Brain microvascular endothelial cell (primary cell): Measurements from ENCODE around the gene RUBCNL.

Experiments
- DNase-seq: peaks from one replicate; pipeline ENCODE4 v3.0.0-alpha.2; 2020
- H3K27ac ChIP-seq: fragments of 250-450 bp; sonication (Bioruptor Pico); 2 replicates; pipeline ENCODE4 v1.5.1; 2020; ENCODE audit warnings: mild to moderate bottlenecking, moderate library complexity
- H3K27me3 ChIP-seq: fragments of 250-450 bp; sonication (Bioruptor Pico); replicated peaks from 2 replicates; pipeline ENCODE4 v1.5.1; 2020; ENCODE audit warnings: mild to moderate bottlenecking
- H3K36me3 ChIP-seq: fragments of 250-450 bp; sonication (Bioruptor Pico); replicated peaks from 2 replicates; pipeline ENCODE4 v1.5.1; 2020; ENCODE audit warnings: mild to moderate bottlenecking
- H3K4me3 ChIP-seq: 2 replicates; pipeline ENCODE4 v1.5.1; 2011; ENCODE audit warnings: low read depth, mild to moderate bottlenecking, control low read depth, low read length, moderate library complexity
- in situ Hi-C: cut with HindIII; loops from 2 replicates; pipeline ENCODE4 v1.10.0; 2017; ENCODE audit warnings: low sequenced_read_pairs, low pct_ligation_motif_present
- TF ChIP-seq, protein P1 (sequence below): IDR thresholded peaks from 2 replicates; pipeline ENCODE4 v1.5.1; 2011; ENCODE audit warnings: low read depth, mild to moderate bottlenecking, moderate library complexity, low read length, control low read depth, inconsistent platforms; ENCODE audit errors: missing control alignments

Gene RUBCNL

DNA sequence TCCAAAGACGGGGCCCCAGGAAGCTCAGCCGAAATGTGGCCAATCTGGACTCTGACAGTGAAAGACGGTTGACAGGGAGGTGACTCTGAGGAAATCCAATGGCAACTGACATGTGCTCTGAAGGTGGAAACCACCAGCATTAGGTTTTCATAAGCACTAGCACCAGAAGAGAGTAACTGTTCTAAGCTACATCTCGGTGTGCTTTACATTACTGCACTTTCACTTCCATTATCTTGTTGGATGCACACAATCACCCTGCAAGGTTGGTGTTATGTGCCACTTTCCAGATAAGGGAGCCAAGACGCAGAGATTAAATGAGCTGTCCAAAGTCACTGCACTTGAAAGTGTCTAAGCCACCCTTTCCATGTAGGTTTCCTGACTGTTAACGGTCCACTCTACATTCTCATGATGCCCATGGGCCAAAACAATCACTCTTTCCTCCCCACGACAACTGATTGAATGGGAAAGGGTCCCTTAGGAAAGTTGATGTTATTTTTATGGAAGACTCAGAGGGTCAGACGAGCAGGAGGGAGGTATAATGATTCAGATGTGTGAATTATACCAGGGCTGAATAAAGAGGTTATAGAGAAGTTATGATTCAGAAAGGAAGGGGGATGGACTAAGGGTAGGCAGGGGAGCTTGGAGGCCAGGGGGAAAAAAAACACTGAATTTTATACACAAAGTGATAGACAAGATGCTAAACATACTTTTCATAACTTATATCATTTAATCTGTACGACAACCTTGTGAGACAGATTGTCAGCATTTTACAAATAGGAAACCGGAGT is 52.8 kb downstream of the RUBCNL start:
- H3K36me3 ChIP-seq, result no peaks in the 10 kb centered on the region
- H3K4me3 ChIP-seq, result no peak overlapping the region
- H3K27me3 ChIP-seq, result no peaks in the 10 kb centered on the region
- TF ChIP-seq, protein P1, sequence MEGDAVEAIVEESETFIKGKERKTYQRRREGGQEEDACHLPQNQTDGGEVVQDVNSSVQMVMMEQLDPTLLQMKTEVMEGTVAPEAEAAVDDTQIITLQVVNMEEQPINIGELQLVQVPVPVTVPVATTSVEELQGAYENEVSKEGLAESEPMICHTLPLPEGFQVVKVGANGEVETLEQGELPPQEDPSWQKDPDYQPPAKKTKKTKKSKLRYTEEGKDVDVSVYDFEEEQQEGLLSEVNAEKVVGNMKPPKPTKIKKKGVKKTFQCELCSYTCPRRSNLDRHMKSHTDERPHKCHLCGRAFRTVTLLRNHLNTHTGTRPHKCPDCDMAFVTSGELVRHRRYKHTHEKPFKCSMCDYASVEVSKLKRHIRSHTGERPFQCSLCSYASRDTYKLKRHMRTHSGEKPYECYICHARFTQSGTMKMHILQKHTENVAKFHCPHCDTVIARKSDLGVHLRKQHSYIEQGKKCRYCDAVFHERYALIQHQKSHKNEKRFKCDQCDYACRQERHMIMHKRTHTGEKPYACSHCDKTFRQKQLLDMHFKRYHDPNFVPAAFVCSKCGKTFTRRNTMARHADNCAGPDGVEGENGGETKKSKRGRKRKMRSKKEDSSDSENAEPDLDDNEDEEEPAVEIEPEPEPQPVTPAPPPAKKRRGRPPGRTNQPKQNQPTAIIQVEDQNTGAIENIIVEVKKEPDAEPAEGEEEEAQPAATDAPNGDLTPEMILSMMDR, result no peak
- in situ Hi-C loops, result no loop called here
- no peak for DNase-seq
- H3K27ac ChIP-seq, result no peak overlapping the region

DNA sequence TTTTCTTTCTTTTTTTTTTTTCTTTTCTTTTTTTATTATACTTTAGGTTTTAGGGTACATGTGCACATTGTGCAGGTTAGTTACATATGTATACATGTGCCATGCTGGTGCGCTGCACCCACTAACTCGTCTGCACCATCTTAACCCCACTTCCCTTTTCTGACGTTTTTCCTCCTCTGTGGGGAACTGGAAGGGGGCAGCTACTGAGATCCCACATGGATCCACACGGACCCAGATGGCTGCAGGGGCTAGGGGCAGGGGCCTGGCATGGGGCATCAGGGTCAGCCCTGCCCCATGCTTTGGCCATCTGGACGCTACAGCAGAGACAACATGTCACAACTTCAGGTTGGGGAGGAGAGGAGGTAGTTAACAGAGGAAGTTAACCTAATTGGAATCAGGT is 54.3 kb downstream of the RUBCNL start:
- H3K27me3 ChIP-seq, result no peaks in the 10 kb centered on the region
- no peak overlapping the region for H3K27ac ChIP-seq
- TF ChIP-seq, protein P1, result no peak
- H3K4me3 ChIP-seq, result no peak overlapping the region
- in situ Hi-C loops, result no loop called here
- no peaks in the 10 kb centered on the region for H3K36me3 ChIP-seq
- DNase-seq, result no peak

DNA sequence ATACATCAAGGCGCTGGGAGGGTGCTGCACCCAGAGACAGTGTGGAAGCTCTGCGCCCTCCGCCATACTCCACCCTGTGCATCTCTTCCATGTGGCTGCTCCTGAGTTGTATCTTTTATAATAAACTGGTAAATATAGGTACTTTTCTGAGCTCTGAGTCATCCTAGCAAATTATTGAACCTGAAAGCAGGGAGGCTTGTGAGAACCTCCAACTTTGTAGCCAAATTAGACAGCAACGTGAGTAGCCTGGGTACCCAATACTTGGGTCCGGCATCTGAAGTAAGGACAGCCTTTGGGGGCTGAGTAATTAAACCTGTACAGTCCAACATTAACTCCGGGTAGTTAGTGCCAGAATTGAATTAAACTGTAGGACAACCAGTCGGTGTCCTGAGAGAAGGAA is 57.4 kb downstream of the RUBCNL start:
- TF ChIP-seq, protein P1, result no peak
- H3K4me3 ChIP-seq, result no peak overlapping the region
- no peaks in the 10 kb centered on the region for H3K36me3 ChIP-seq
- no peaks in the 10 kb centered on the region for H3K27me3 ChIP-seq
- no peak for DNase-seq
- in situ Hi-C loops, result no loop called here
- no peak overlapping the region for H3K27ac ChIP-seq

DNA sequence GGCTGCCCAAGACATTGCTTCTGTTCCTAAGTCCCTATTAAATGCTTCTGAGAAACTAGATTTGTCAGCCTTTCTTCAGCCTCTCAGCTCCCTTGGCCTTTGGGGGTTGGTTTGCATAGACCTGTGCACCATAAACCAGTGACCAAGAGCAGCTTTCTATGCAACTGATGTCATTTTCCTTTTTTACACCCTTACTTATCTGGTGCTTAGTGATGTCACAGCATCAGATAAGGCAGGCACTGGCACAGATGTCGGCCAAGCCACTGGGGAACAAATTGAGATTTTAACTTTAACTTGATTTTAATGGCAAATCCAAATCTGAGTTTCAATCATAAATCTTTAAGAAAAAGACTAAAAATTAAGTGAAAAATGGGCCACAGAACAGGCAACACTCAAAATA is 59.8 kb downstream of the RUBCNL start:
- Histone ChIP-seq H3K36me3 (no peaks in the 10 kb centered on the region), H3K4me3 (no peak overlapping the region), H3K27me3 (no peaks in the 10 kb centered on the region), H3K27ac (no peak overlapping the region)
- TF ChIP-seq, protein P1, result no peak
- in situ Hi-C loops, result no loop called here
- DNase-seq, result no peak

DNA sequence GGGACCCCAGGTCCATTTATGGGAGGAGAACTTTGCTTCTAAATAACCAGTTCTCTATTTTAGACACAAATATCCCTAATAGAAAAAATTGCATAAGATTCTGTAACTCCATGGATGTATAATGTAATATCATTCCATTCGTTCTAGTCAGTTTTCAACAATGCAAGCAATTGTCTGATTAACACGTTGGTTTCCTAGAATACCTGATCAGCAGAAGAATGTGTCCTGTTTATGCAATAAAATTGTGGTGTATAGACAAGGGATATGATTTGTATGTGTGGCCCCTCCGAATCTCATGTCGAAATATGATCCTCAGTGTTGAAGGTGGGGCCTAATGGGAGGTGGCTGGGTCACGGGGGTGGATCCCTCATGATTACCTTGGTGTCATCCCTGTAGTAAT is 62.1 kb downstream of the RUBCNL start:
- in situ Hi-C loops, result no loop called here
- TF ChIP-seq, protein P1, result no peak
- H3K27ac ChIP-seq, result no peak overlapping the region

DNA sequence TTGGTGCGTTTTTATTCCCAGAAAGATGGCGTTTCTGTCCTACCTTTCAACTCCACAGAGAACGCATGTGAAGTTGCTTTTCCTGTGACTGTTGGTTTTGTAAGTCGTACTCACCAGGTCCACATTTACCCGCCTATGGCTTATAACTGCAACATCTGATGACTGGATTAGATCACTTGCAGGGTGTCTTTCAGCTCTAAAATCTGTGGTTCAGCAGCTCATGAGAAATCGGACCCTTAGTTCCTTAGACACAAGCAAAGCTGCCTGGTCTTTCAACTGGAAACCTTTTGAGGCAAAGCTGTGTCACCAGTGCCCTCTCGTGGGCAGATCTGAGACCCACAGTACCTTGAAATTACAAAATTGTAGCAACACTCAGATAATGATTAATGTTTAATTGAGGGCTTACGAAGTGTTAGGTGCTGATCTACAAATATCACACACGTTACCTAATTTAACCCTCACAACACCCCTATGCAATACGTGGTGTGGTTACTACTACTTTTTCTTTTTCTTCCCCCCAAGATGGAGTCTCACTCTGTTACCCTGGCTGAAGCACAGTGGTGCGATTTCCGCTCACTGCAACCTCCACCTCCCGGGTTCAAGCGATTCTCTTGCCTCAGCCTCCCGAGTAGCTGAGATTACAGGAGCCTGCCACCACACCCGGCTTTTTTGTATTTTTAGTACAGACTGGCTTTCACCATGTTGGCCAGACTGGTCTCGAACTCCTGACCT is 65.4 kb downstream of the RUBCNL start:
- H3K27ac ChIP-seq, result no peak overlapping the region
- no peaks in the 10 kb centered on the region for H3K36me3 ChIP-seq
- DNase-seq, result peak; percentile 53
- TF ChIP-seq, protein P1, result peak; percentile 87
- in situ Hi-C loops, result no loop called here
- no peak overlapping the region for H3K4me3 ChIP-seq
- H3K27me3 ChIP-seq, result peaks cover 2% of the 10 kb centered on the region

More for the DNA sequence above, 62.1 kb downstream of the RUBCNL start:
- Histone ChIP-seq H3K36me3 (no peaks in the 10 kb centered on the region), H3K4me3 (no peak overlapping the region), H3K27me3 (no peaks in the 10 kb centered on the region)
- no peak for DNase-seq
